NCI-H1694 (cell line): ENCODE results near the gene TMTC1.

ENCODE experiments used
- DNase-seq: peaks from one replicate; lab custom pipeline; 2025; lab: John Stamatoyannopoulos, UW

The TMTC1 gene

GRCh38 chr12:29741342-29742241 lies 42.1 kb downstream of the TMTC1 start:
- DNase-seq: no peak

DNA sequence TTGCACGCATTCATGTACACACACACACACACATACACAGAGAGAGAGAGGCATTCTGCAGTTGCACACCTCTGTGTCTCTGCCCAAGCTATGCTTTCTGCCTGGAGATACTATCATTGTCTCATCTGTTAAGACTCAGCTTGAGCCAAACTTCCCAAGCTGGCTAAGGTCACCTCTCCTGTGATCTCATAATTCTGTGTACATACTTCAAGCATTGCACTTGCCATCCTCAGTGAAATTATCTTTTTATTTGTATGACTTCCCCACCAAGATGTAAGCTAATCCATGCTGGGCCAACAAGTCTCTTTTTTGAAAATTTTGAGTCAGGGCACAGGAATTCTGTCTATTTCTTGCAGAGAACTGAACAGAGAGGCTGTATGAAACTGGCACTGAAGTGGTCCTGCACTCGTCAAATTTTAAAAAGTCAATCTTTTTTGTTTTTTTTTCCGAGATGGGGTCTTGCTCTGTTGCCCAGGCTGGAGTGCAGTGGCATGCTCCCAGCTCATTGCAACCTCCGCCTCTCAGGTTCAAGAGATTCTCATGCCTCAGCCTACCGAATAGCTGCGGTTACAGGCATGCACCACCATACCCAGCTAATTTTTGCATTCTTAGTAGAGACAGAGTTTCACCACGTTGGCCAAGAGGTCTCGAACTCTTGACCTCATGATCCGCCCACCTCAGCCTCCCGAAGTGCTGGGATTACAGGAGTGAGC lies 44.3 kb downstream of the TMTC1 start:
- no peak for DNase-seq

- DNase-seq: no peak
Measured at GRCh38 chr12:29738365-29738764, 45.4 kb downstream of the TMTC1 start.

- DNase-seq: no peak
Measured at GRCh38 chr12:29737644-29738043, 46.1 kb downstream of the TMTC1 start.

DNA sequence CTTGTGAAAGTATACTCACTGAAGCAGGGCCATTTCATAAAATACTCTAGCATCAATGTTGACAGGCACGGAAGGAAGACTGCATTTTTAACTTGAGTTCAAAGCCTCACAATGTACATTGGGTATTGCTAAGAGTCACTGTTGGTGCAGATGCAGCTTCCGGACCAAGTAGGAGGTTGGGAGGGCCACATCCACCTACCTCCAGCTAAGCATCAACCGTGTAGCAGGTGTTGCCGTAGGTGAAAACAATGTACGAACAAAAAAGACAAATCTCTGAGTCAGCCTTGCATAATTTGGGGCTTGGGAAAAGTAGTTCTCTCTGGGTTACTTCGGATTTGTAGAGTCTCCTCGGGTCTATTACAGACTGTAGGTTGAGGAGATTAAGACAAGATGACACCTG lies 48.1 kb downstream of the TMTC1 start:
- no peak for DNase-seq

DNA sequence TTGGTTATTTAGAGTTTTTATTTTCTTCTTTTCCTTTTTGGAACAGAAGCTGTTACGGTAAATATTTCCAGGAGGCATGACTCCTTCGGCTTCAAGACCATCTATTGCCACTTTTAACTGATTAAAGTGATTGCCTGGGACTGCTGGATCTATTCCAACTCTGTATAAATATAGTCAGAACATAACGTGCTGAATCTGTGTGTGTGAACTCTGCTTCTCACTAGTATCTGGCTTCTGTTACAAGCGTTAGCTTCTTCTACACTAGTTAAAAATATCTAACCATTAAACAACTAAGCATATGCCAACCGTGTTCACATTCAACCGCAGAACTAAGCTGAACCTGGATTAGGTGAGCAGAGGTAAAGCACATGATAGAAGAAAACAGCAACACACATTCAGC lies 49.0 kb downstream of the TMTC1 start:
- DNase-seq: no peak

- no peak for DNase-seq
Measured at GRCh38 chr12:29734305-29734704, 49.4 kb downstream of the TMTC1 start.

- DNase-seq: no peak
Measured at GRCh38 chr12:29733501-29733900, 50.2 kb downstream of the TMTC1 start.

DNA sequence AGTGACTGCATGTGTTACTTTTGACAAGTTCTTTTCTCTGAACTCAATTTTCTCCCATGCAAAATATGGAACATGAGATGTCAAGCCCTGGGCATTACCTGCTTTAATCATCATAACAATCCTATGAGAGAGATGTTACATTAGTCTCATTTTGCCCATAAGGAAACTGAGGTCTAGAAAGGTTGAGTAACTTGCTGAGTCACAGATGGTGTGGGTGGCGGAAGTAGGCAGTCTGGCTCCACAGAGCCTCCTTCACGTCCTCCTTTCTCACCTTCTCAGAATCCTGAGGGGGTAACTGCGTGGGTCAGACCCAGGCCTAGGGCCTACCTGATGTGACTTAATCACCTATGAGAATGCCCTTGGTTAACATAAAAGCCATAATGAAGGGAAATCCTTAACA lies 50.7 kb downstream of the TMTC1 start:
- no peak for DNase-seq

GRCh38 chr12:29732593-29732992 lies 51.1 kb downstream of the TMTC1 start:
- DNase-seq: no peak

- peak; percentile 35 for DNase-seq
Measured at GRCh38 chr12:29732191-29732590, 51.6 kb downstream of the TMTC1 start.

DNA sequence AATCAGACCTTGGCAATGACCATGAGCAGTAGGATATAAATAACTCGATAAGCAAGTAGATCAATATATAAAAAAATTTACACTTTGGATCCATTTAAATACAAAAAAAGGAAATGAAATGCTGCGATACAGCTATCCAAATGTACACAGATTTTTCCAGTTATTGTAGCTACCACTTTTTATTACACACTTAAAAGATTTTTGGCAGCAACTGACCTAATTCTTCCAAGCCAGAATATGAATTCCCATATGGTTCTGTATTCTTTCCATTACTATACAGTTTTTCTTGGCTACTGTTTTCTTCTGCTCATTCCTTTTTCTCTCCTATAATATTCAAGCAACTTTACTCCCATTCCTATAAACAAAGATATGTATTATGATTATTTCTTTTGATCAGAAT lies 52.2 kb downstream of the TMTC1 start:
- DNase-seq: no peak

DNA sequence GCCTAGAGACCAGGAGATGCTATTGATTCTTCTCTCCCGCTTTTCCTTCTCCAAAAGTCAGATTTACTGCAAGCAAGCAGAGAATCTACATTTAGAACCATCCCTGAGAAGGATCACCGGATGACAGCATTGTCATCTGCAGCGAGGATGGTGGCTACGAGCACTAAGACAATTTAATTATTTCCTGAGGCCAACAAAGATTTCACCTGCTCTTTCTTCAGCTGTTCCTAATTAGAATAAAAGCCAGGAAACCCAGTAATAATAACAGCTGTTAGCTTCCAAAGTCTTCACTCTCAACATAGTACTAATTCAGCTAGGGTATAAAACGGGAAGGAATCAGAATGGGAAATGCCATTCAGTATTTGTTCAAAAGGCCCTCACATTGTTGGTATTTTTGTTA lies 53.3 kb downstream of the TMTC1 start:
- DNase-seq: no peak

DNA sequence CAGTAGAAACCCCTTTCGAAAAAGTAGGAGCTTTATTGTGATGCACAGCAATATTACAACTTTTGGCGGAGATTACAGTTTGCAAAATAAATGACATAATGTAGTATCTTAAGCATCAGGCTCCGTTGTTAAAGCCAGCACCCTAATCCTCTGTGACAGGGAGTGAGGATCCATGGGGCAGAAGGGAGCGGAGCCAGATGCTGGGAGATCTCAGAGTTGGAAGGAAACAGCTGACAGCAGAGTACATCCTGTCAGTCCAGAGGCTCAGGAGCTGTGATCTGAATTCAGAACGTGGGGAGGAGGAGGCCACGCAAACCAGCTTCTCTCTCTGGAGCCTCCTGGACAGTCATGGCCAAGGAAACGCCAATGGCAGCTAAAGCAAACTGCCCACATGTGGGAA lies 55.7 kb downstream of the TMTC1 start:
- no peak for DNase-seq

DNA sequence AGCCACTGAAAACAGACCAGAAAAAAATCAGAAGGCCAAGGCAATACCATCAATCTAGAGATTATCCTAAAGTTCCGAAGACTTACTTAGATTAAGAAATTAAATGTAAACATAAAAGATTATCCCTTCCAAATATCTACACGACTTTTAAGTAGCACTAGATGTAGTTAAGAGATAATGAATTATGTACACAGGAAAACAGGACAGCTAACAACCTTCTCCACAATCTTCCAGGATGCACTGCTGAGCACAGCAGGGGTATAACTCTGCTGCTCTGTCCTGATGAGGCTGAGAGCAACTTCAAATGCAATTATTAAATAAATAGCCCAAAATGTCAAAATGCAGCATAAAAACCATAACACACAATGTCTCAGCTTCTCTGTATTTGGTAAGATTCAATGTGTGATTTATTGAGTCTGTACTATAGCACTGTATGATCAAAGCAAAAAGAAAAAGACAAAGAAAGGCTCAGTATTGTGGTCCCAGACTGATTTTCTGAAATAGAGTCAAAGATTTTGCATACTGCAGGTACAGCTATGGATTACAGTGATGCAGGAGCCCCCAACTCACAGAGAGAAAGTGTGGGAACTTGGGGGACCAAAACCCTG lies 56.9 kb downstream of the TMTC1 start:
- DNase-seq: no peak

DNA sequence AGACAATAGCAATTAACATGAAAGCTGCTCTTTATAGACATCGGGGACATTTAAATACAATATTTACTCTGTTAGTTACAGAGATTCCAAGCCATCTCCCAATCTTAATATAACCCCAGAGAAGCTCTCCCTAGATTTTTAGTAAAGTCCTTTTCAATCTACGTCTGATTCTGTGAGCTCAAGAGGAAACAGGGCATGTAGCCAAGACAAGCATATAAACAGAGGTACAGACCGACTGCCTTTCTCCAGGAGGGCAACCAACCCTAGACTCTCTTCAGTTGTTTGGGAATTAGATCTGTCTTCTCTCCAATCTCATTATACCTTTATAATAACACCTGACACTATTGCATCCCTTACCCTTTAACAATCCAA lies 57.4 kb downstream of the TMTC1 start:
- no peak for DNase-seq

- peak; percentile 91 for DNase-seq
Measured at GRCh38 chr12:29725587-29726320, 58.0 kb downstream of the TMTC1 start.

- DNase-seq: no peak
Measured at GRCh38 chr12:29722164-29722563, 61.6 kb downstream of the TMTC1 start.

- DNase-seq: no peak
Measured at GRCh38 chr12:29719381-29719780, 64.4 kb downstream of the TMTC1 start.

DNA sequence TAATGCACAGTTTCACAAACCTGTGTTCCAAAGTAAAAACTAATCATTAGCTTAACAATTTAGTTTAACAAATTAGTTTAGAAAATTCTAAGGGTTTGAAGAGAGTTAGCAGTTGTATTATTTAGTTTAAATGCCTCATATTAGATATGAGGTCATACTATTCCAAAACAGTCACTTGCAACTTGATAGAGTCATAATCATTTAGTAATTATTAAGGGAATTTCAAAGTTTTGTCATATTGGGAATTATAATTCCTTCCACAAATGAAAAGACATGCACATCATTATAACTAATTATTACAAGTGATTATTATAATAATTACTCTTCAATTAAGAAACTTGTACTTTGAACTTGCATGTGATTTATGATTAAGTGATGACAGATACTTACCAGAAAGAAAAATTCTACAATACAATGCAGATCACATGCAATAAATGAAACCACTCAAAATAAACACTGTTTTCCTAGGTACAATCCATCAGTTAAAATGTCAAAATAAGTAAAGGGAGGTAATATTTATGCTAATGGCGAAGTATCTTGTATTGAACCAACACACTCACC lies 66.1 kb downstream of the TMTC1 start:
- DNase-seq: no peak

DNA sequence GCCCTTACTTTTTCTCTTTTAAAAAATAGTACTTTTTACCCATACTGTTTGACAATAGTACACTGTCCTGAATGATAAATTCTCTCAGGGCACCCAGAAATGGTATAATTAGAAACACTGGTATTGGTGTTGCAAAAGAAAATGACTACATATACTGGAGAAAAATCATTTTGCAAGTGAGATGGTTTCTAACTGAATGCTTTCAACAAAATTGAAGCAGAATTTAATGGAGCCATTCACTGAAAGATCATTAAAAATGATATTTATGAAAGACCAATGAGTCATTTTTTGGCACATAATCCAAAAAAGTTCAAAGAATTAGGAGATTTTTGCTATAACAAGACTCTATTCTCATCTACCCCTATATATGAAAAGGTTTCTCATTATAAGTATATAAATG lies 68.8 kb downstream of the TMTC1 start:
- DNase-seq: no peak

DNA sequence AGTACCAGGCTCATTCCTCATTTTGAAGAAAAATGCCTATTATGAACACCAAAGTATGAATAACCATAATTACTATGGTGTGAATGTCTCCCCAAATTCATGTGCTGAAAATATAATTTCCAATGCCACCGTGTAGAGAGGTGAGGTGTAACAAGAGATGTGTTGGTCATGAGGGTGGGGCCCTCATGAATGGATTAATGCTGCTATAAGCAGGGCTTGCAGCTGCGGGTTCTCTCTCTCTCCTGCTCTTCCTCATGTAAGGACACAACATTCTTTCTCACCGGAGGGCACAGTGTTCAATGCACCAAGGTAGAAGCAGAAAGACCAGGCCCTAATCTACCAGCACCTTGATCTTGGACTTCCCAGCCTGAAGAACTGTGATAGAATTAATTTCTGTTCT lies 70.0 kb downstream of the TMTC1 start:
- DNase-seq: no peak
